Fibroblast of the aortic adventitia (primary cell): ENCODE data around the gene SOBP. TPM values are rescaled to one million over a fixed set of nuclear protein-coding genes. Genes with fewer than 3 reads are reported as not detected.

Experiments used
- DNase-seq: peaks from one replicate; pipeline ENCODE4 v3.0.0-alpha.2; 2010; ENCODE audit warnings: low read depth
- H3K4me3 ChIP-seq: 2 replicates; pipeline ENCODE4 v1.5.1; 2011; ENCODE audit warnings: low read depth, mild to moderate bottlenecking, control low read depth, low read length, moderate library complexity
- CTCF ChIP-seq: IDR thresholded peaks from 2 replicates; pipeline ENCODE4 v1.5.1; 2011; ENCODE audit warnings: mild to moderate bottlenecking, low read length, control low read depth, inconsistent platforms; ENCODE audit not compliant: insufficient read depth
- total RNA-seq: library from RNA; depleted of rRNA; stranded (reverse); fragments of >200 nt; gene quantifications from 2 replicates; pipeline ENCODE4 v1.2.3, GENCODE V29; 2012; ENCODE audit warnings: low replicate concordance

SOBP gene
- total RNA-seq, 1 donor, result 7.9 TPM

DNA sequence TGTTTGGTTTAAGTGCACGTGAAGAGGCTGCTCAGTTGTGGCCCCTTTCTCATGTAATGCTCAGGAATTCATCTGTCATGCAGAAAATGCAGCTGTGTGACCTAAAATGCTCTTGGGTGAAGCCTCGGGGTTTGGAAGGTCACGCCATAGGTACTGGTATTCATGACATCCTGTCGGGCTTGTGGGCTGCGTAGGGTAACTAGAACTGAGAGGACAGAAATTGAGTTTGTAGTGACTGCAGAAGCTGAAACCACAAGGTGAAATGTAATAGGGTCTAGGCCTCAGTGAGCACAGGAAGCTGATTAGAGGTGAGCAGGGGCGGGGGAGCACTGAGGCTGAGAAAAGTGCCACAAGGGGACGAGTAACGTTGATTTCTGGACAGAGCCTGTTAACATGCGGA is 128.8 kb downstream of the SOBP start:
- no peak for DNase-seq
- no peak for TF ChIP-seq CTCF

DNA sequence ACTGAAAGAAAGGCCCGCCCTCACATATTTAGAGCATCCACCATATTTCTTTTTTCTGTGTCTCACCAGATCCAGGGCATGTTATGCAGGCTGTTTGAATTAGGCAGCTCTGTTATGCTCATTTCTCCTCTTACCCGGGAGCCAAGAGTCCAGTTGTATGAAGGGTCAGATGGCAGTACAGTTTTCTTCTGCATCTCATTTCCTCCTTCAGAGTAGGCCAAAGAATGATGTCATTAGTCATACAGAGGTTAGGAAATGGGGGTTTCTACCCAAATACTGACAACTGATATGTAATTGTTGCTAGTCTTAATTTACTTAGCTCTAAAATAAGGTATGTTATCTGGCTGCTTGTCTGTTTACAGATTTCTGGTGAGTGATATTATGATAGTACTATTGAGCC is 130.8 kb downstream of the SOBP start:
- no peak overlapping the region for H3K4me3 ChIP-seq
- peak; percentile 37 for DNase-seq
- no peak for TF ChIP-seq CTCF

More for the DNA sequence above, 128.8 kb downstream of the SOBP start:
- H3K4me3 ChIP-seq, result no peak overlapping the region

DNA sequence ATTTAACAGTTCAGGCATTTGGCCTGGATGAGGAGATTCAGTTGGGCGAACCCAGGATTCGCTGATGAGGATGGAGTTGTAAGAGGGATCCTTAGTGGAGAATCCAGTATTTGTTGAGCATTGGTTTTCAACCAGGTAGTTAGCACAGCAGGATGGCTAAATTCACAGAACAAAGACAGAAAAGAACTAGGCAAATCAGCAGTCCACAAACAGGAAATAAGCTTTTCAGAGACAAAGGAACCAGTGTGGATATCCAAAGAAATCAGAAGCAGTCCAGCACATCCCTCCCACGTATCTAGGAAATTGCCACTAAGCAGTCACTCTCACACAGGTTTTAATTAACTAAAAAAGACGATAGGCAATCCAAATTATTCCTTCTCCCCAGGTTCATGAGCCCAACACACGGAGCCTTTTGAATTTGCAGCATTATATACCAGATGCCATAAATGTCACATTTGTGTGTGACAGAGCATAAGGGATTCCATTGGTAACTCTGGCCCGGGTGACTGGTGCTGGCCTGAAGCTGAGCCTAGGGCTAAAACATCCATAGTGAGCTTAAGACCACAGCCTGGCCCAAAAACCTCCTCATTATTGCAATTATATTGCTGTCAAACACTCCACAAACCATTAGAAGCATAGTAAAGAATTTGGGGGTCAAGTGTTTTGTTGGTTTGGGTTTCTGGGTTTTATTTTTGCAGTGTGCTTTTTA is 131.5 kb downstream of the SOBP start:
- no peak for TF ChIP-seq CTCF
- no peak overlapping the region for H3K4me3 ChIP-seq
- DNase-seq, result no peak

DNA sequence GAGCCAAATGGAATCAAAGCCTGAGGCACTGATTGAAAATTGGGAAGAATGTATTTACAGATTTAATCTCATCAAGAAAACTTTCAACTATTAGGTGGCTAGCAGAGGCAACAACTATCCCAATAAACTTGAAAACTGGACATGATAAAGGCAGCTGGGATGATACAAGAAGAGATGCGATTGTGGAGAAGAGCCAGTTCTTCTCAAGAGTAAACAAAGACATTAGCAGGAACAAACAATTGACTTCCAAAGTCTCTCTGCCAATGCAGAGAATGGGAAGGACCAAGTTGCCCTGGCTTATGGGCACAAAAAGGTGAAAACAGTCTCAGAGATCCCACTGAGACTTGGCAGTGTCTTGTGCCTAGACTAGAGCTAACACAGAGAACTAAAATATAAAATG is 132.4 kb downstream of the SOBP start:
- no peak for TF ChIP-seq CTCF
- no peak for DNase-seq
- no peak overlapping the region for H3K4me3 ChIP-seq

GRCh38 chr6:107624050-107624449 is 134.1 kb downstream of the SOBP start:
- TF ChIP-seq CTCF, result no peak
- no peak for DNase-seq
- no peak overlapping the region for H3K4me3 ChIP-seq

GRCh38 chr6:107624541-107624940 is 134.6 kb downstream of the SOBP start:
- DNase-seq, result peak; percentile 28
- no peak overlapping the region for H3K4me3 ChIP-seq
- no peak for TF ChIP-seq CTCF

DNA sequence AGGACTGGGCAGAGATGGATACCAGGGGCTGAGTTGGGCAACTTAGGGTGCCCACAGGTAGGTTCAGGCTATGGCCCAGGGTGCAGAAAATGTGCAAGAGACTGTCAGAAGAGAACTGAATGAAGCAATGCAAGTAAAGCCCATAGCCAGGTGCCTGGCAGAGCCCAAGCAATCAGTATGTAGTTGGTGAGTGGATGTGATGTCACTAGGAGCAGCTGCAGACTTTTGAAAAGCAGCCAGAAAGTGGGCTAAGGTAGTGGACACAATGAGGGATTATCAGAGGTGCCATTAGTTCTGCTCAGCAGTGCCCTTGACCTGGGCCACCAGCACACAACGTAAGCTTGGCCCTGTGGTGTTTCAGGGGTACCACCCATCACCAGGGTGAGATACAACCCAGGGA is 135.3 kb downstream of the SOBP start:
- H3K4me3 ChIP-seq, result no peak overlapping the region
- no peak for TF ChIP-seq CTCF
- DNase-seq, result no peak
